ENCODE data around the gene PATL1. TPM values are rescaled to one million over a fixed set of nuclear protein-coding genes. Genes with fewer than 3 reads are reported as not detected.

PATL1 gene
- total RNA-seq, 4 donors from 2014 or later: 19.0 to 29.9 (median 26.2) TPM

GRCh38 chr11:59680287-59681154, 11.7 kb upstream of the PATL1 start:
- ATAC-seq (peak; percentile 96 to 98), DNase-seq (peak; percentile 44 to 60)
- Histone ChIP-seq H3K4me3 (no peak overlapping the region), H3K36me3 (no peaks in the 10 kb centered on the region), H3K9me3 (no peaks in the 10 kb centered on the region), H3K4me1 (no peaks in the 10 kb centered on the region), H3K27ac (no peak overlapping the region), H3K27me3 (peaks cover 0 to 7% (median 0%) of the 10 kb centered on the region in 3 donors)
- TF ChIP-seq, protein P1, sequence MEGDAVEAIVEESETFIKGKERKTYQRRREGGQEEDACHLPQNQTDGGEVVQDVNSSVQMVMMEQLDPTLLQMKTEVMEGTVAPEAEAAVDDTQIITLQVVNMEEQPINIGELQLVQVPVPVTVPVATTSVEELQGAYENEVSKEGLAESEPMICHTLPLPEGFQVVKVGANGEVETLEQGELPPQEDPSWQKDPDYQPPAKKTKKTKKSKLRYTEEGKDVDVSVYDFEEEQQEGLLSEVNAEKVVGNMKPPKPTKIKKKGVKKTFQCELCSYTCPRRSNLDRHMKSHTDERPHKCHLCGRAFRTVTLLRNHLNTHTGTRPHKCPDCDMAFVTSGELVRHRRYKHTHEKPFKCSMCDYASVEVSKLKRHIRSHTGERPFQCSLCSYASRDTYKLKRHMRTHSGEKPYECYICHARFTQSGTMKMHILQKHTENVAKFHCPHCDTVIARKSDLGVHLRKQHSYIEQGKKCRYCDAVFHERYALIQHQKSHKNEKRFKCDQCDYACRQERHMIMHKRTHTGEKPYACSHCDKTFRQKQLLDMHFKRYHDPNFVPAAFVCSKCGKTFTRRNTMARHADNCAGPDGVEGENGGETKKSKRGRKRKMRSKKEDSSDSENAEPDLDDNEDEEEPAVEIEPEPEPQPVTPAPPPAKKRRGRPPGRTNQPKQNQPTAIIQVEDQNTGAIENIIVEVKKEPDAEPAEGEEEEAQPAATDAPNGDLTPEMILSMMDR (IDR thresholded peaks at IDR 0.05 in 4 of 5, conservative IDR thresholded peaks at IDR 0.05 in 1 of 5): peak; percentile 40 to 71 (median 63)
- no peak for TF ChIP-seq POLR2A (IDR thresholded peaks at IDR 0.05)
- in situ Hi-C loops (cut with MboI; ENCODE audit: low sequenced_read_pairs in 4 of 4): no loop called here
- intact Hi-C loops (cut with DNase I; ENCODE audit: low total_unique reads): loop anchor here (1.0 to 10.0 kb wide), 2 partner anchors 143 to 506 kb away; partner anchors contain the start of gene DTX4

DNA sequence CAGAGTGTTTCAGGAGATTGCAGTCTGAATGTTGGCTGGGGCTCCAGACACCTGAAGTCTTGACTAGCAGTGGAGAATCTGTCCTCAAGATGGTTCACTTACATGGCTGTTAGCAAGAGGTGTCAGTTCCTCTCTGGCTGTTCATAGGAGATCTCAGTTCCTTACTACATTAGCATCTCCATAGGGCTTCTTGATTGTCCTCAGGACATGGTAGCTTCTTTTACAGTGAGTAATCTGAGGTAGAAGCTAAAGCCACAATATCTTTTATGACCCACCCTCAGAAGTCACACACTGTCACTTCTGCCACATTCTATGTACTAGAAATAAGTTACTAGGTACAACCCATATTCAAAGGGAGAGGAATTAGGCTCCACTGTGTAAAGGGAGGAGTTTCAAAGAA, 10.5 kb upstream of the PATL1 start:
- Histone ChIP-seq H3K9me3 (no peaks in the 10 kb centered on the region), H3K36me3 (no peaks in the 10 kb centered on the region), H3K4me3 (no peak overlapping the region), H3K27me3 (no peaks in the 10 kb centered on the region), H3K27ac (no peak overlapping the region), H3K4me1 (no peaks in the 10 kb centered on the region)
- in situ Hi-C loops (cut with MboI; ENCODE audit: low sequenced_read_pairs in 4 of 4) (loop anchor here in 2 of 4 donors (5.0 to 10.0 kb wide), 2 partner anchors 142 to 145 kb away; no protein-coding TSS in a partner anchor), intact Hi-C loops (cut with DNase I; ENCODE audit: low total_unique reads) (no loop called here)
- TF ChIP-seq, protein P1 (IDR thresholded peaks at IDR 0.05 in 4 of 5, conservative IDR thresholded peaks at IDR 0.05 in 1 of 5): no peak
- no peak for TF ChIP-seq POLR2A (IDR thresholded peaks at IDR 0.05)
- DNase-seq (no peak), ATAC-seq (no peak)

DNA sequence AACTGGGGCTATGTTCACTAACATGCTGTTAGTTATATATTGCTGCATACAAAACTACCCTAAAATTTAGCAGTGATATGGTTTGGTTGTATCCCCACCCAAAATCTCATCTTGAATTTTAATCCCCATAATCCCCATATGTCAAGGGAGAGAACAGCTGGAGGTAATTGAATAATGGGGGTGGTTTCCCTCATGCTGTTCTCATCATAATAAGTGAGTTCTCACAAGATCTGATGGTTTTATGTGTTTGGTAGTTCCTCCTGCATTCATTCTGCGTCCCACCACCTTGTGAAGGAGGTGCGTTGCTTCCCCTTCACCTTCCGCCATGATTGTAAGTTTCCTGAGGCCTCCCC, 10.0 kb upstream of the PATL1 start:
- no peak overlapping the region for H3K27ac ChIP-seq
- ATAC-seq (no peak), DNase-seq (no peak)
- in situ Hi-C loops (cut with MboI; ENCODE audit: low sequenced_read_pairs in 4 of 4): loop anchor here in 2 of 4 donors (5.0 to 10.0 kb wide), 2 partner anchors 141 to 144 kb away; no protein-coding TSS in a partner anchor
- no peak for TF ChIP-seq POLR2A (IDR thresholded peaks at IDR 0.05)
- TF ChIP-seq, protein P1 (IDR thresholded peaks at IDR 0.05 in 4 of 5, conservative IDR thresholded peaks at IDR 0.05 in 1 of 5): no peak
- intact Hi-C loops (cut with DNase I; ENCODE audit: low total_unique reads): no loop called here
- no peaks in the 10 kb centered on the region for H3K4me1 ChIP-seq
- no peaks in the 10 kb centered on the region for H3K27me3 ChIP-seq
- H3K9me3 ChIP-seq: no peaks in the 10 kb centered on the region
- no peak overlapping the region for H3K4me3 ChIP-seq
- no peaks in the 10 kb centered on the region for H3K36me3 ChIP-seq

- no peak for TF ChIP-seq POLR2A (IDR thresholded peaks at IDR 0.05)
- TF ChIP-seq, protein P1 (IDR thresholded peaks at IDR 0.05 in 4 of 5, conservative IDR thresholded peaks at IDR 0.05 in 1 of 5): no peak
- intact Hi-C loops (cut with DNase I; ENCODE audit: low total_unique reads) (no loop called here), in situ Hi-C loops (cut with MboI; ENCODE audit: low sequenced_read_pairs in 4 of 4) (loop anchor here in 2 of 4 donors (5.0 to 10.0 kb wide), 2 partner anchors 141 to 143 kb away; no protein-coding TSS in a partner anchor)
- no peaks in the 10 kb centered on the region for H3K4me1 ChIP-seq
- H3K27me3 ChIP-seq: no peaks in the 10 kb centered on the region
- H3K27ac ChIP-seq: no peak overlapping the region
- ATAC-seq (no peak), DNase-seq (no peak)
- no peaks in the 10 kb centered on the region for H3K9me3 ChIP-seq
- no peak overlapping the region for H3K4me3 ChIP-seq
- H3K36me3 ChIP-seq: no peaks in the 10 kb centered on the region
Observed at GRCh38 chr11:59678118-59678812, 9.4 kb upstream of the PATL1 start.
